ENCODE measurements around the gene NUP50. TPM values are rescaled to one million over a fixed set of nuclear protein-coding genes. Genes with fewer than 3 reads are reported as not detected.

Gene NUP50
- total RNA-seq, 1 experiment from 2014 or later: 49.8 TPM

DNA sequence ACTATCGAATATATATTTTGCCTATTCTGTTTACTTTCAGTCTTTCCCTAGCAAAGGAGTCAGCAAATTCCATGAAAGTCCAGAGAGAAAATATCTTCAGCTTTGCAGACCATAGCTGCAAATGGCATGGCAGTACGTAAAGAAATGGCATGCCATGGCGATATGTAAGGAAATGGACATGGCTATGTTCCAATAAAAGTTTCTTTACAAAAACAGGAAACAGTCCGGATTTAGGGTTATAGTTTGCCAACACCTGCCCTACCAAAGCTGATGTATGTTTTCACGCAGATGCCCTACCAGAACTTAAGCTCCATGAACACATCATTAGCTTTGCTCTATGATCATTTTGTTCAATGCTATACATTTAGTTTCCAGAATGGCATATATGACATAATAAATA, 57.5 kb downstream of the NUP50 start:
- Histone ChIP-seq H3K36me3 (ENCODE audit: insufficient read depth, low read length) (no peaks in the 10 kb centered on the region), H3K9me2 (replicated peaks; ENCODE audit: insufficient read depth, low read length) (no peaks in the 10 kb centered on the region), H3K4me1 (ENCODE audit: low read length) (peaks cover 13% of the 10 kb centered on the region), H3K27ac (ENCODE audit: low read length) (no peak overlapping the region), H2AFZ (ENCODE audit: low read length) (no peak overlapping the region), H3K79me2 (ENCODE audit: low read length) (peaks cover 61% of the 10 kb centered on the region), H4K20me1 (ENCODE audit: insufficient read depth, low read depth, low read length) (peaks cover 5% of the 10 kb centered on the region; the same call in 1 of the 2 replicates), H3K27me3 (ENCODE audit: low read length) (no peaks in the 10 kb centered on the region), H3K4me3 (ENCODE audit: low read length) (no peak overlapping the region), H3K9ac (ENCODE audit: low read length) (no peak overlapping the region), H3K9me3 (ENCODE audit: low read length) (no peaks in the 10 kb centered on the region), H3K4me2 (ENCODE audit: low read depth, low read length, poor library complexity, severe bottlenecking) (no peak overlapping the region)
- no peak for DNase-seq

GRCh38 chr22:45223304-45224117, 59.8 kb downstream of the NUP50 start:
- Histone ChIP-seq H2AFZ (ENCODE audit: low read length) (no peak overlapping the region), H3K4me1 (ENCODE audit: low read length) (peaks cover 12% of the 10 kb centered on the region), H3K27me3 (ENCODE audit: low read length) (no peaks in the 10 kb centered on the region), H3K9ac (ENCODE audit: low read length) (no peak overlapping the region), H3K4me2 (ENCODE audit: low read depth, low read length, poor library complexity, severe bottlenecking) (no peak overlapping the region), H3K4me3 (ENCODE audit: low read length) (no peak overlapping the region), H4K20me1 (ENCODE audit: insufficient read depth, low read depth, low read length) (peaks cover 5% of the 10 kb centered on the region; the same call in 1 of the 2 replicates), H3K27ac (ENCODE audit: low read length) (no peak overlapping the region), H3K9me2 (replicated peaks; ENCODE audit: insufficient read depth, low read length) (no peaks in the 10 kb centered on the region), H3K36me3 (ENCODE audit: insufficient read depth, low read length) (no peaks in the 10 kb centered on the region), H3K79me2 (ENCODE audit: low read length) (peaks cover 45% of the 10 kb centered on the region), H3K9me3 (ENCODE audit: low read length) (no peaks in the 10 kb centered on the region)
- no peak for DNase-seq

- peaks cover 39% of the 10 kb centered on the region for H3K79me2 ChIP-seq (ENCODE audit: low read length)
- H3K4me1 ChIP-seq (ENCODE audit: low read length): peaks cover 3% of the 10 kb centered on the region
- no peak overlapping the region for H3K9ac ChIP-seq (ENCODE audit: low read length)
- H4K20me1 ChIP-seq (ENCODE audit: insufficient read depth, low read depth, low read length): peaks cover 5% of the 10 kb centered on the region; the same call in 1 of the 2 replicates
- no peaks in the 10 kb centered on the region for H3K27me3 ChIP-seq (ENCODE audit: low read length)
- H3K36me3 ChIP-seq (ENCODE audit: insufficient read depth, low read length): no peaks in the 10 kb centered on the region
- no peak overlapping the region for H3K27ac ChIP-seq (ENCODE audit: low read length)
- H3K4me2 ChIP-seq (ENCODE audit: low read depth, low read length, poor library complexity, severe bottlenecking): no peak overlapping the region
- H3K9me2 ChIP-seq (replicated peaks; ENCODE audit: insufficient read depth, low read length): no peaks in the 10 kb centered on the region
- no peak for DNase-seq
- H2AFZ ChIP-seq (ENCODE audit: low read length): no peak overlapping the region
- H3K4me3 ChIP-seq (ENCODE audit: low read length): no peak overlapping the region
- H3K9me3 ChIP-seq (ENCODE audit: low read length): no peaks in the 10 kb centered on the region
These were observed 60.6 kb downstream of the NUP50 start for GRCh38 chr22:45224331-45224730.

- no peak overlapping the region for H2AFZ ChIP-seq (ENCODE audit: low read length)
- H3K9ac ChIP-seq (ENCODE audit: low read length): no peak overlapping the region
- H3K9me3 ChIP-seq (ENCODE audit: low read length): no peaks in the 10 kb centered on the region
- H3K27ac ChIP-seq (ENCODE audit: low read length): no peak overlapping the region
- H3K4me2 ChIP-seq (ENCODE audit: low read depth, low read length, poor library complexity, severe bottlenecking): no peak overlapping the region
- H3K4me3 ChIP-seq (ENCODE audit: low read length): no peak overlapping the region
- H3K79me2 ChIP-seq (ENCODE audit: low read length): peaks cover 33% of the 10 kb centered on the region
- H3K9me2 ChIP-seq (replicated peaks; ENCODE audit: insufficient read depth, low read length): no peaks in the 10 kb centered on the region
- H3K27me3 ChIP-seq (ENCODE audit: low read length): no peaks in the 10 kb centered on the region
- H3K4me1 ChIP-seq (ENCODE audit: low read length): no peaks in the 10 kb centered on the region
- DNase-seq: no peak
- peaks cover 5% of the 10 kb centered on the region; the same call in 1 of the 2 replicates for H4K20me1 ChIP-seq (ENCODE audit: insufficient read depth, low read depth, low read length)
- no peaks in the 10 kb centered on the region for H3K36me3 ChIP-seq (ENCODE audit: insufficient read depth, low read length)
These were observed 61.4 kb downstream of the NUP50 start for GRCh38 chr22:45224988-45225731.

DNA sequence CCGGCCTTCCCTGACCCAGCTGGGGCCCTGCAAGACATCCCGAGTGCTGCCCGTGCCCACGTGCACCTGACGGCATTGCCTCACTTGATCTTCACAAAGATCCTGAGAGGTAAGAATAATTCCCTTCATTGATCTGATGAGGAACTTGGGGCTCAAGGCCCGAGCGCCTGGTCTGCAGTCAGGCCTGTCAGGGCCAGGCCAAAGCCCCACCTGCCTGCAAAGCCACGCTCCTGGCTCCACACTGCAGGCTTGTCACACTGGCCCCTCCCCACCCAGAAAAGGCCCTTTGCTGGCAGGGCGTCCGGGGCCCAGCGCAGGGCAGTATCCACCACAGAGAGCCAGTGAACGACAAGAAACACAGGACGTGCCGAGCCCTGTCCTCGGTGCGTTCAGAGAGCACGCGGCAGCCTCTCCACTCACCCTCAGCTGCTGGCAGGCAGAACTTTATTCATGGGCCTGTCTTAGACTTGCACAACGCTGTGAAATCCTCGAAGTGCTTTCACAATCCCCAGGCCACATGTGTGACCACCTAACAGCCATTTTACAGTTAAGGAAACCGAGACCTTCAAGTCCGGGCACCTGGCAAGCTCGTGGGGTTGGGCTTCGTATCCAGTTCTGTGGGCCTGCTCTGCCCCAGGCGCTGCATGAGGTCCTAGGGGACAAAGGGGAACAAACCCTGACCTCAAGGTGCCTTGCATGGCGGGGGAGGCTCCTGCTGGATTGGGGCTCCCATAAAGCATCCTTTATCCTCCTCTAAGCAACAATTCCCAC, 62.2 kb downstream of the NUP50 start:
- Histone ChIP-seq H4K20me1 (ENCODE audit: insufficient read depth, low read depth, low read length) (peaks cover 5% of the 10 kb centered on the region; the same call in 1 of the 2 replicates), H3K9ac (ENCODE audit: low read length) (no peak overlapping the region), H3K9me2 (replicated peaks; ENCODE audit: insufficient read depth, low read length) (no peaks in the 10 kb centered on the region), H3K27me3 (ENCODE audit: low read length) (no peaks in the 10 kb centered on the region), H3K36me3 (ENCODE audit: insufficient read depth, low read length) (no peaks in the 10 kb centered on the region), H2AFZ (ENCODE audit: low read length) (no peak overlapping the region), H3K27ac (ENCODE audit: low read length) (no peak overlapping the region), H3K4me3 (ENCODE audit: low read length) (no peak overlapping the region), H3K79me2 (ENCODE audit: low read length) (peaks cover 32% of the 10 kb centered on the region), H3K9me3 (ENCODE audit: low read length) (no peaks in the 10 kb centered on the region), H3K4me1 (ENCODE audit: low read length) (no peaks in the 10 kb centered on the region), H3K4me2 (ENCODE audit: low read depth, low read length, poor library complexity, severe bottlenecking) (no peak overlapping the region)
- no peak for DNase-seq

GRCh38 chr22:45226503-45227186, 62.9 kb downstream of the NUP50 start:
- H3K4me2 ChIP-seq (ENCODE audit: low read depth, low read length, poor library complexity, severe bottlenecking): no peak overlapping the region

DNA sequence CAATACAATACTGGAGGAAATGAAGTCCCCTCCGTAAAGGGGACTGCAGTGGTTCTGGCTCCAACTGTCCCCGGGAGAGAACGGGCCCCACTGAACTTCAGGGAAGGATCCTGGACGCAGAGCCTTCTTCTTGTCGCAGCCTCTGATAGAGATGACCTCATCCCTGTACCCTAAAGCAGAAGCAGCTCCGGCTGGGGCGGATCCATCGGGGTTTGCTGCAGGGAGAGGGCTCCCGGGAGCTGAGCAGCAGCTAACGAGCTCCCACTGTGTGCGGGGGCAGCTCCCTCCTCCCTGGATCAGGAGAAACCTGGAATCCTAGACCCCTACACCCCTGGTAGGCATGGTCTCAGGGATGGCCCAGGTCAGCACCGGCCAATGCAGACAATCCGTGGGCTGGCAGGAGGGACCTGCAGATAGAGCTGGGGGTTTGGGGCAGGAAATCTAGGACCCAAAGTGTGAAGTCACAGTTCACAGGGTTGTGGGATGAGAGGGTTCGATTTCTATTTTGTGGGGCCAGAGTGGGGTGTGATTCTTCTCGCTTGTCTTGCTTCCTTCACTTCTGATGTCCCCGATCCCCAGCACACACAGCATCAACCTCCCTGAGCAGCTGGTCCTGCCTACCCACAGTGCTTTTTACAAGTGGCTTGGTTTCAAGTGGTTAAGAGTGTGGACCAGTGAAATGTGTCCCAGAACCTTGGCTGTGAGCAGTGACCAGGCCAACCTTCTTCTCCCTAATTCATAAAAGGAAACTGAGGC, 64.1 kb downstream of the NUP50 start:
- H3K27ac ChIP-seq (ENCODE audit: low read length): no peak overlapping the region
- H2AFZ ChIP-seq (ENCODE audit: low read length): no peak overlapping the region

More at GRCh38 chr22:45226503-45227186, 62.9 kb downstream of the NUP50 start:
- no peaks in the 10 kb centered on the region for H3K27me3 ChIP-seq (ENCODE audit: low read length)
- peaks cover 27% of the 10 kb centered on the region for H3K79me2 ChIP-seq (ENCODE audit: low read length)
- H3K27ac ChIP-seq (ENCODE audit: low read length): no peak overlapping the region
- no peaks in the 10 kb centered on the region for H3K9me3 ChIP-seq (ENCODE audit: low read length)
- no peaks in the 10 kb centered on the region for H3K9me2 ChIP-seq (replicated peaks; ENCODE audit: insufficient read depth, low read length)
- no peak overlapping the region for H3K4me3 ChIP-seq (ENCODE audit: low read length)
- no peaks in the 10 kb centered on the region for H3K4me1 ChIP-seq (ENCODE audit: low read length)
- H4K20me1 ChIP-seq (ENCODE audit: insufficient read depth, low read depth, low read length): peaks cover 9% of the 10 kb centered on the region; the same call in 1 of the 2 replicates
- no peak overlapping the region for H2AFZ ChIP-seq (ENCODE audit: low read length)
- no peak overlapping the region for H3K9ac ChIP-seq (ENCODE audit: low read length)
- H3K36me3 ChIP-seq (ENCODE audit: insufficient read depth, low read length): no peaks in the 10 kb centered on the region
- no peak for DNase-seq

More for the DNA sequence above, 64.1 kb downstream of the NUP50 start:
- no peaks in the 10 kb centered on the region for H3K9me2 ChIP-seq (replicated peaks; ENCODE audit: insufficient read depth, low read length)
- no peaks in the 10 kb centered on the region for H3K27me3 ChIP-seq (ENCODE audit: low read length)
- H3K4me1 ChIP-seq (ENCODE audit: low read length): no peaks in the 10 kb centered on the region
- H3K9ac ChIP-seq (ENCODE audit: low read length): no peak overlapping the region
- no peaks in the 10 kb centered on the region for H3K36me3 ChIP-seq (ENCODE audit: insufficient read depth, low read length)
- peaks cover 9% of the 10 kb centered on the region; the same call in 1 of the 2 replicates for H4K20me1 ChIP-seq (ENCODE audit: insufficient read depth, low read depth, low read length)
- H3K4me3 ChIP-seq (ENCODE audit: low read length): no peak overlapping the region
- H3K9me3 ChIP-seq (ENCODE audit: low read length): no peaks in the 10 kb centered on the region
- no peak overlapping the region for H3K4me2 ChIP-seq (ENCODE audit: low read depth, low read length, poor library complexity, severe bottlenecking)
- DNase-seq: no peak
- peaks cover 19% of the 10 kb centered on the region for H3K79me2 ChIP-seq (ENCODE audit: low read length)
